ENCODE results near the gene KIF1B.
A peak's percentile ranks its signal among the peaks of the same experiment; 100 is the strongest.

The KIF1B gene

GRCh38 chr1:10325521-10325920 is 115.2 kb downstream of the KIF1B start:
- no peak for DNase-seq (ENCODE audit: low read depth, low spot score)

GRCh38 chr1:10326251-10326650 is 115.9 kb downstream of the KIF1B start:
- no peak for DNase-seq (ENCODE audit: low read depth, low spot score)

GRCh38 chr1:10328180-10328963 is 118.0 kb downstream of the KIF1B start:
- DNase-seq (ENCODE audit: low read depth, low spot score) = no peak

GRCh38 chr1:10337436-10337835 is 127.1 kb downstream of the KIF1B start:
- DNase-seq (ENCODE audit: low read depth, low spot score) = no peak

- peak; percentile 78 for DNase-seq (ENCODE audit: low read depth, low spot score)
Measured at GRCh38 chr1:10338047-10338446, 127.7 kb downstream of the KIF1B start.

GRCh38 chr1:10338611-10339010 is 128.2 kb downstream of the KIF1B start:
- DNase-seq (ENCODE audit: low read depth, low spot score) = no peak

GRCh38 chr1:10339036-10339567 is 128.7 kb downstream of the KIF1B start:
- DNase-seq (ENCODE audit: low read depth, low spot score) = no peak

GRCh38 chr1:10339815-10340214 is 129.4 kb downstream of the KIF1B start:
- DNase-seq (ENCODE audit: low read depth, low spot score) = peak; percentile 88

GRCh38 chr1:10340930-10341590 is 130.7 kb downstream of the KIF1B start:
- no peak for DNase-seq (ENCODE audit: low read depth, low spot score)

- no peak for DNase-seq (ENCODE audit: low read depth, low spot score)
Measured at GRCh38 chr1:10347109-10347508, 136.7 kb downstream of the KIF1B start.

GRCh38 chr1:10353282-10353681 is 142.9 kb downstream of the KIF1B start:
- DNase-seq (ENCODE audit: low read depth, low spot score) = no peak

GRCh38 chr1:10353693-10354092 is 143.3 kb downstream of the KIF1B start:
- no peak for DNase-seq (ENCODE audit: low read depth, low spot score)

- DNase-seq (ENCODE audit: low read depth, low spot score) = no peak
Measured at GRCh38 chr1:10360045-10360444, 149.7 kb downstream of the KIF1B start.

- no peak for DNase-seq (ENCODE audit: low read depth, low spot score)
Measured at GRCh38 chr1:10361515-10361914, 151.1 kb downstream of the KIF1B start.

GRCh38 chr1:10368194-10368593 is 157.8 kb downstream of the KIF1B start:
- DNase-seq (ENCODE audit: low read depth, low spot score) = no peak

- no peak for DNase-seq (ENCODE audit: low read depth, low spot score)
Measured at GRCh38 chr1:10374442-10374860, 164.1 kb downstream of the KIF1B start.

- DNase-seq (ENCODE audit: low read depth, low spot score) = peak; percentile 89
Measured at GRCh38 chr1:10377365-10378029, 167.1 kb downstream of the KIF1B start.

GRCh38 chr1:10378081-10378841 is 167.9 kb downstream of the KIF1B start:
- DNase-seq (ENCODE audit: low read depth, low spot score) = peak; percentile 52

GRCh38 chr1:10379101-10379620 is 168.8 kb downstream of the KIF1B start:
- no peak for DNase-seq (ENCODE audit: low read depth, low spot score)

- DNase-seq (ENCODE audit: low read depth, low spot score) = no peak
Measured at GRCh38 chr1:10379676-10380075, 169.3 kb downstream of the KIF1B start.

GRCh38 chr1:10380594-10381275 is 170.4 kb downstream of the KIF1B start:
- peak; percentile 89 for DNase-seq (ENCODE audit: low read depth, low spot score)
